ENCODE results near the gene NCAM1. TPM values are rescaled to one million over a fixed set of nuclear protein-coding genes. Genes with fewer than 3 reads are reported as not detected.
"Not testable (repeated sequence)": the region's sequence is repeated elsewhere in the genome, so short reads cannot be mapped to it uniquely, and the experiment has no call there.

The NCAM1 gene
- total and polyA plus RNA-seq, 2 donors from 2014 or later: 1.7 to 3.0 TPM

- intact Hi-C loops (cut with DNase I): loop anchor here (10.0 kb wide), 1 partner anchor 711 kb away; no protein-coding TSS in a partner anchor
- no peak for DNase-seq
- H3K27ac ChIP-seq (ENCODE audit: low read depth in 2 of 2, low read length in 2 of 2): no peak overlapping the region
- H3K4me3 ChIP-seq (ENCODE audit: low read length in 3 of 3): no peak overlapping the region
- H3K36me3 ChIP-seq (ENCODE audit: control insufficient read depth in 2 of 3, insufficient read depth in 3 of 3, low read length in 3 of 3): no peaks in the 10 kb centered on the region
- no peak overlapping the region for H3K9ac ChIP-seq (ENCODE audit: low read length in 3 of 3)
- H3K4me1 ChIP-seq (ENCODE audit: control insufficient read depth in 2 of 3, insufficient read depth in 2 of 3, low read depth in 1 of 3, low read length in 3 of 3): no peaks in the 10 kb centered on the region
- H3K9me3 ChIP-seq (ENCODE audit: control insufficient read depth in 2 of 3, insufficient read depth in 1 of 3, low read length in 3 of 3): no peaks in the 10 kb centered on the region
- no peak for FAIRE-seq
- no peak for TF ChIP-seq CTCF (IDR thresholded peaks at IDR 0.05; ENCODE audit: borderline replicate concordance, extremely low read depth, insufficient read depth)
- no peaks in the 10 kb centered on the region for H3K27me3 ChIP-seq (ENCODE audit: control insufficient read depth, insufficient read depth, low read length)
Measured at GRCh38 chr11:113295993-113296392, 334.8 kb downstream of the NCAM1 start.

- DNase-seq: no peak
Measured at GRCh38 chr11:113296447-113297205, 335.4 kb downstream of the NCAM1 start.

GRCh38 chr11:113298496-113298895 is 337.3 kb downstream of the NCAM1 start:
- intact Hi-C loops (cut with DNase I): loop anchor here (10.0 kb wide), 1 partner anchor 714 kb away; no protein-coding TSS in a partner anchor
- not testable (repeated sequence) for FAIRE-seq, DNase-seq

More at GRCh38 chr11:113296447-113297205, 335.4 kb downstream of the NCAM1 start:
- Histone ChIP-seq H3K4me1 (ENCODE audit: control insufficient read depth in 2 of 3, insufficient read depth in 2 of 3, low read depth in 1 of 3, low read length in 3 of 3) (no peaks in the 10 kb centered on the region), H3K9ac (ENCODE audit: low read length in 3 of 3) (no peak overlapping the region), H3K27me3 (ENCODE audit: control insufficient read depth, insufficient read depth, low read length) (no peaks in the 10 kb centered on the region), H3K4me3 (ENCODE audit: low read length in 3 of 3) (no peak overlapping the region), H3K9me3 (ENCODE audit: control insufficient read depth in 2 of 3, insufficient read depth in 1 of 3, low read length in 3 of 3) (no peaks in the 10 kb centered on the region), H3K36me3 (ENCODE audit: control insufficient read depth in 2 of 3, insufficient read depth in 3 of 3, low read length in 3 of 3) (no peaks in the 10 kb centered on the region), H3K27ac (ENCODE audit: low read depth in 2 of 2, low read length in 2 of 2) (no peak overlapping the region)
- no peak for FAIRE-seq
- TF ChIP-seq CTCF (IDR thresholded peaks at IDR 0.05; ENCODE audit: borderline replicate concordance, extremely low read depth, insufficient read depth): no peak
- intact Hi-C loops (cut with DNase I): loop anchor here (10.0 kb wide), 1 partner anchor 712 kb away; no protein-coding TSS in a partner anchor

GRCh38 chr11:113304916-113305315 is 343.7 kb downstream of the NCAM1 start:
- FAIRE-seq: no peak

More at GRCh38 chr11:113298496-113298895, 337.3 kb downstream of the NCAM1 start:
- H3K4me3 ChIP-seq (ENCODE audit: low read length in 3 of 3); H3K27me3 ChIP-seq (ENCODE audit: control insufficient read depth, insufficient read depth, low read length); H3K4me1 ChIP-seq (ENCODE audit: control insufficient read depth in 2 of 3, insufficient read depth in 2 of 3, low read depth in 1 of 3, low read length in 3 of 3); H3K36me3 ChIP-seq (ENCODE audit: control insufficient read depth in 2 of 3, insufficient read depth in 3 of 3, low read length in 3 of 3); H3K9me3 ChIP-seq (ENCODE audit: control insufficient read depth in 2 of 3, insufficient read depth in 1 of 3, low read length in 3 of 3); H3K27ac ChIP-seq (ENCODE audit: low read depth in 2 of 2, low read length in 2 of 2); H3K9ac ChIP-seq (ENCODE audit: low read length in 3 of 3): not testable (repeated sequence)

More at GRCh38 chr11:113304916-113305315, 343.7 kb downstream of the NCAM1 start:
- no peak for DNase-seq
- Histone ChIP-seq H3K27ac (ENCODE audit: low read depth in 2 of 2, low read length in 2 of 2) (no peak overlapping the region), H3K36me3 (ENCODE audit: control insufficient read depth in 2 of 3, insufficient read depth in 3 of 3, low read length in 3 of 3) (no peaks in the 10 kb centered on the region), H3K9ac (ENCODE audit: low read length in 3 of 3) (no peak overlapping the region), H3K9me3 (ENCODE audit: control insufficient read depth in 2 of 3, insufficient read depth in 1 of 3, low read length in 3 of 3) (no peaks in the 10 kb centered on the region), H3K4me1 (ENCODE audit: control insufficient read depth in 2 of 3, insufficient read depth in 2 of 3, low read depth in 1 of 3, low read length in 3 of 3) (no peaks in the 10 kb centered on the region), H3K27me3 (ENCODE audit: control insufficient read depth, insufficient read depth, low read length) (no peaks in the 10 kb centered on the region), H3K4me3 (ENCODE audit: low read length in 3 of 3) (no peak overlapping the region)
- intact Hi-C loops (cut with DNase I): loop anchor here (10.0 kb wide), 2 partner anchors 230 to 420 kb away; no protein-coding TSS in a partner anchor
- no peak for TF ChIP-seq CTCF (IDR thresholded peaks at IDR 0.05; ENCODE audit: borderline replicate concordance, extremely low read depth, insufficient read depth)
